ENCODE results near the gene DLGAP4.

The DLGAP4 gene

DNA sequence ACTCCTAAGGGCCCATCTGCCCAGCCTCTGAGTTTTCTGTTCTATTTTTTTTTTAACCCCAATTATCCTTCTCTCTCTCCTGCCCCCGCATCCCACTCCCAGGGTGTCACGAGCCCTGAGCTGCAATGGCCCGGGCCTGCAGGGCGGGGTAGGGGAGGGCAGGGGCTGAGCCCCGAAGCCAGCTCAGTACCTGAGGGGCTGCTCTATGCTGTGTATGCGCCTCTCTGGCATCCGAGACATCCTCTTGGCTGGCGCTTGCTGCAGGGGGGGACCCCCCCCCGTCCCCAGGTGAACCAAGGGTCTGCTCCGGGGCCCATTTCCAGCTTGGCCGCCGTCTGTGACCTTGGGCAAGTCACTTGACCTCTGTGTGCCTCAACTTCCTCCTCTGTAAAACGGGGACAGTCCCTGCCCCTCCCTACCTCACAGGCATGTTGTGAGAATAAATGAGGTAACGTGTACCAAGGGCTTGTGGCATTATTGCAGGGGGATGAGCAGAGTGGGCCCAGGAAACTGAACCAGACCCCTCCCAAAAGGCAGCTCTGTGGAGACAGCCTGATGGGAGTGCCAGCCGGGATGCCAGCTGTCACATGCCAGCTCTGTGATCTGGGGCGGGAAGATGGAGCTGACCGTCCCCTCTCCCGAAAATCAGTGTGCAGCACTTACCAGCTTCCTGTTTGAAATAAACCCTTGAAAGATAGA is 222.2 kb downstream of the DLGAP4 start:
- TF ChIP-seq, protein P1, sequence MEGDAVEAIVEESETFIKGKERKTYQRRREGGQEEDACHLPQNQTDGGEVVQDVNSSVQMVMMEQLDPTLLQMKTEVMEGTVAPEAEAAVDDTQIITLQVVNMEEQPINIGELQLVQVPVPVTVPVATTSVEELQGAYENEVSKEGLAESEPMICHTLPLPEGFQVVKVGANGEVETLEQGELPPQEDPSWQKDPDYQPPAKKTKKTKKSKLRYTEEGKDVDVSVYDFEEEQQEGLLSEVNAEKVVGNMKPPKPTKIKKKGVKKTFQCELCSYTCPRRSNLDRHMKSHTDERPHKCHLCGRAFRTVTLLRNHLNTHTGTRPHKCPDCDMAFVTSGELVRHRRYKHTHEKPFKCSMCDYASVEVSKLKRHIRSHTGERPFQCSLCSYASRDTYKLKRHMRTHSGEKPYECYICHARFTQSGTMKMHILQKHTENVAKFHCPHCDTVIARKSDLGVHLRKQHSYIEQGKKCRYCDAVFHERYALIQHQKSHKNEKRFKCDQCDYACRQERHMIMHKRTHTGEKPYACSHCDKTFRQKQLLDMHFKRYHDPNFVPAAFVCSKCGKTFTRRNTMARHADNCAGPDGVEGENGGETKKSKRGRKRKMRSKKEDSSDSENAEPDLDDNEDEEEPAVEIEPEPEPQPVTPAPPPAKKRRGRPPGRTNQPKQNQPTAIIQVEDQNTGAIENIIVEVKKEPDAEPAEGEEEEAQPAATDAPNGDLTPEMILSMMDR (IDR thresholded peaks at IDR 0.05) = no peak
- no peak for TF ChIP-seq ZFX (IDR thresholded peaks at IDR 0.05; ENCODE audit: borderline replicate concordance)
- no peak overlapping the region for H3K27ac ChIP-seq

DNA sequence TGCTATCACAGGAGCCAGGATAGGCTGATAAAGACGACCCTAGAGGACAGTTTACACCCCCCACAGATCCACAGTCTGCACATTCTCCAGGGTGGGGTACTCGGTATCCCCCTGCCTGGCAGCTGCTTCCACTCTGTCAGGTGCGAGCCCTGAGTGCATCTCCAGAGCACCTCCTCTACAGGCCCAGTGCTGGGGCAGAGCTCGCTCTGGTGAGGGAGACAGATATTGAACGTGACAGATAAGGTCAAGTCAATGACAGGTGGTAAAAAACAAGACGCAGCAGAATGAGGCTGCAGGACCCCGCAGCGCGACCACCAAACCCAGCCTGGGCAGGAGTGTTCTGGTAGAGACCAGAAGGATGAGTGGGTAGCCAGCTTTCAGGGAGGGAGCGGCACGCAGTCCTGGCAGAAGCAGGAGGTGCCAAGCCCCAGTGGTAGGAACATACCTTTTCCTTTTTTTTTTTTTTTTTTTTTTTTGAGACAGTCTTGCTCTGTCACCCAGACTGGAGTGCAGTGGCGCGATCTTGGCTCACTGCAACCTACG is 222.8 kb downstream of the DLGAP4 start:
- H3K27ac ChIP-seq = no peak overlapping the region
- TF ChIP-seq ZFX (IDR thresholded peaks at IDR 0.05; ENCODE audit: borderline replicate concordance) = no peak
- TF ChIP-seq, protein P1 (IDR thresholded peaks at IDR 0.05) = no peak

DNA sequence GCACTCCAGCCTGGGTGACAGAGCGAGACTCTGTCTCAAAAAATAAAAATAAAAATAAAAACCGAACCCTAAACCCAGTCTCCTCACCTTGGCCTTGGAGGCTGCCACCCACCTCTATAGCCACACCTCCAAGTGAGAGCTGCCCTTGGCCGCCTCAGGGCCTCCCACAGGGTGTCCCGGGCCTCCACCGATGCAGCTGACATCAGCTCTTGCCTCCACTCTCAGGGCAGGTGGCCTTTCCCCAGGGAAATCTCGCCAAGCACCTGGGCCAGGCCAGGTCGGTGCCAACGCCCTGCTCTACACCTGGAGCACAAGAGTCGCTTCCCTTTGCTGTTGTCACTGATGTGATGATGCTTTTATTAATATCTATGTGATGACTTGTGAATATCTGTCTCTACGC is 226.2 kb downstream of the DLGAP4 start:
- TF ChIP-seq, protein P1 (IDR thresholded peaks at IDR 0.05) = no peak
- no peak for TF ChIP-seq ZFX (IDR thresholded peaks at IDR 0.05; ENCODE audit: borderline replicate concordance)
- H3K27ac ChIP-seq = no peak overlapping the region

DNA sequence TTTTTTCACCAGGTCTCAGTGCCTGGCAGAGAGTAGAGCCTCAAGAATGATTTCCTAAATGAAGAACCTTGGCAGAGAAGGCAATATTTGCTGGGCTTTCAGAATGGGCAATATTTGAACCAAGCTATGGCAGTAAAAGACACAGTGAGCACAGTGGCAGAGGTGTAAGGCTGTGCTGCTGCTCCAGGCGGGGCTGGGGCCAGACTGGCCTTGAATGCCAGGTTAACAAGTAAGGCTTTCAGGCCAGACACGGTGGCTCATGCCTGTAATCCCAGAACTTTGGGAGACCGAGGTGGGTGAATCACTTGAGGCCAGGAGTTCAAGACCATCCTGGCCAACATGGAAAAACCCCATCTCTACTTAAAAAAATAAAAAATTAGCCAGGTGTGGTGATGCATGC is 226.7 kb downstream of the DLGAP4 start:
- TF ChIP-seq, protein P1 (IDR thresholded peaks at IDR 0.05) = no peak
- no peak for TF ChIP-seq ZFX (IDR thresholded peaks at IDR 0.05; ENCODE audit: borderline replicate concordance)
- no peak overlapping the region for H3K27ac ChIP-seq

- TF ChIP-seq, protein P1 (IDR thresholded peaks at IDR 0.05) = no peak
- no peak for TF ChIP-seq ZFX (IDR thresholded peaks at IDR 0.05; ENCODE audit: borderline replicate concordance)
- no peak overlapping the region for H3K27ac ChIP-seq
Measured at GRCh38 chr20:36538026-36538722, 232.0 kb downstream of the DLGAP4 start.

GRCh38 chr20:36540551-36541211 is 234.5 kb downstream of the DLGAP4 start:
- no peak overlapping the region for H3K27ac ChIP-seq
- TF ChIP-seq, protein P1 (IDR thresholded peaks at IDR 0.05) = no peak
- no peak for TF ChIP-seq ZFX (IDR thresholded peaks at IDR 0.05; ENCODE audit: borderline replicate concordance)
